ENCODE measurements around the gene PRKAG2.

Gene PRKAG2

GRCh38 chr7:151568956-151569940 is 307.7 kb downstream of the PRKAG2 start:
- H3K9ac ChIP-seq (ENCODE audit: low read length), result no peak overlapping the region
- no peaks in the 10 kb centered on the region for H3K79me1 ChIP-seq (ENCODE audit: low read length)
- WGBS (ENCODE audit: extremely low coverage, insufficient coverage, insufficient read length), result no CpG with 5 or more reads among the region's 20 CpGs
- H3K4me1 ChIP-seq (ENCODE audit: control insufficient read depth in 1 of 2, insufficient read depth in 2 of 2, low read length in 2 of 2), result peaks cover 2 to 3% of the 10 kb centered on the region in 2 experiments
- no peak overlapping the region for H3K14ac ChIP-seq (ENCODE audit: low read length)
- no peak overlapping the region for H3K23ac ChIP-seq (ENCODE audit: low read length)
- no peak overlapping the region for H4K12ac ChIP-seq (ENCODE audit: low read depth, low read length)
- H3K27me3 ChIP-seq (ENCODE audit: insufficient read depth, low read length), result no peaks in the 10 kb centered on the region
- H3K4me3 ChIP-seq (ENCODE audit: low read depth, low read length), result no peak overlapping the region
- peaks cover 9 to 10% of the 10 kb centered on the region in 2 experiments for H3K36me3 ChIP-seq (ENCODE audit: control insufficient read depth in 1 of 2, insufficient read depth in 2 of 2, low read length in 2 of 2)
- no peaks in the 10 kb centered on the region for H3K79me2 ChIP-seq (ENCODE audit: control insufficient read depth, insufficient read depth, low read length, poor library complexity)
- no peak overlapping the region for H2BK120ac ChIP-seq (ENCODE audit: insufficient read depth, low read length, poor library complexity)
- no peak overlapping the region for H3K27ac ChIP-seq (ENCODE audit: low read depth, low read length)
- no peak overlapping the region for H2BK12ac ChIP-seq (ENCODE audit: low read length)
- no peak for DNase-seq
- no peak overlapping the region for H4K8ac ChIP-seq (ENCODE audit: low read depth, low read length)
- H4K91ac ChIP-seq (ENCODE audit: low read depth, low read length), result no peak overlapping the region
- H3K9me3 ChIP-seq (ENCODE audit: insufficient read depth, low read depth, low read length), result no peaks in the 10 kb centered on the region
- no peak overlapping the region for H3K4me2 ChIP-seq (ENCODE audit: low read length)
- no peak overlapping the region for H2AK5ac ChIP-seq (ENCODE audit: low read length)
- no peak overlapping the region for H3K18ac ChIP-seq (ENCODE audit: low read length)
- H2BK5ac ChIP-seq (ENCODE audit: low read depth, low read length, poor library complexity), result no peak overlapping the region
- no peak overlapping the region for H2AFZ ChIP-seq (ENCODE audit: insufficient read depth, low read length, poor library complexity)
- no peak overlapping the region for H3K4ac ChIP-seq (ENCODE audit: low read depth, low read length)

DNA sequence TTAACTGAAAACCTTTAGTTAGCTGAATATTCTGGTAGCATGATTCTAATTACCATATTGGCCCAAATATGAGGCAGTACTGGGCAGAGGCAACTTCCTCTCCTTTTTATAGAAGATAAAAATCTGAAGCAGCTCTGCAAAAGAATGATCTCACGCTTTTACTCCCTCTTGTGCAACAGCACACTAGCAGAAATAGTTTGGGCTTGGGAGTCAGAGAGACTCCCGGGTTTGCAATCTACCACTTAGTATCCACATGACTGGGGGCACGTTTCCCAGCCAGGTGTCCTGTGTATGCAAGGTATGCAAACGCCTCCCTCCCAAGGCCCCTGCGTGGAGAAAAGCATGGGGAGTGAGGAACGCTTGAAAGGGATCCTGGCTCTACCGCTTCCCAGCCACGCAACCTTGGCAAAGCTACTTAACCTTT is 310.0 kb downstream of the PRKAG2 start:
- Histone ChIP-seq H3K4me2 (ENCODE audit: low read length) (no peak overlapping the region), H3K9ac (ENCODE audit: low read length) (no peak overlapping the region), H2BK120ac (ENCODE audit: insufficient read depth, low read length, poor library complexity) (no peak overlapping the region), H2AFZ (ENCODE audit: insufficient read depth, low read length, poor library complexity) (no peak overlapping the region), H4K12ac (ENCODE audit: low read depth, low read length) (no peak overlapping the region), H2AK5ac (ENCODE audit: low read length) (no peak overlapping the region), H3K27me3 (ENCODE audit: insufficient read depth, low read length) (no peaks in the 10 kb centered on the region), H3K4ac (ENCODE audit: low read depth, low read length) (no peak overlapping the region), H3K4me1 (ENCODE audit: control insufficient read depth in 1 of 2, insufficient read depth in 2 of 2, low read length in 2 of 2) (peaks cover 2 to 3% of the 10 kb centered on the region in 2 experiments), H3K79me1 (ENCODE audit: low read length) (no peaks in the 10 kb centered on the region), H4K91ac (ENCODE audit: low read depth, low read length) (no peak overlapping the region), H3K9me3 (ENCODE audit: insufficient read depth, low read depth, low read length) (no peaks in the 10 kb centered on the region), H3K27ac (ENCODE audit: low read depth, low read length) (no peak overlapping the region), H4K8ac (ENCODE audit: low read depth, low read length) (no peak overlapping the region), H2BK5ac (ENCODE audit: low read depth, low read length, poor library complexity) (no peak overlapping the region), H3K18ac (ENCODE audit: low read length) (no peak overlapping the region), H3K14ac (ENCODE audit: low read length) (no peak overlapping the region), H3K79me2 (ENCODE audit: control insufficient read depth, insufficient read depth, low read length, poor library complexity) (no peaks in the 10 kb centered on the region), H3K23ac (ENCODE audit: low read length) (no peak overlapping the region), H3K4me3 (ENCODE audit: low read depth, low read length) (no peak overlapping the region), H3K36me3 (ENCODE audit: control insufficient read depth in 1 of 2, insufficient read depth in 2 of 2, low read length in 2 of 2) (peaks cover 13 to 14% of the 10 kb centered on the region in 2 experiments), H2BK12ac (ENCODE audit: low read length) (no peak overlapping the region)
- peak; percentile 89 to 97 for DNase-seq
- no CpG with 5 or more reads among the region's 8 CpGs for WGBS (ENCODE audit: extremely low coverage, insufficient coverage, insufficient read length)

DNA sequence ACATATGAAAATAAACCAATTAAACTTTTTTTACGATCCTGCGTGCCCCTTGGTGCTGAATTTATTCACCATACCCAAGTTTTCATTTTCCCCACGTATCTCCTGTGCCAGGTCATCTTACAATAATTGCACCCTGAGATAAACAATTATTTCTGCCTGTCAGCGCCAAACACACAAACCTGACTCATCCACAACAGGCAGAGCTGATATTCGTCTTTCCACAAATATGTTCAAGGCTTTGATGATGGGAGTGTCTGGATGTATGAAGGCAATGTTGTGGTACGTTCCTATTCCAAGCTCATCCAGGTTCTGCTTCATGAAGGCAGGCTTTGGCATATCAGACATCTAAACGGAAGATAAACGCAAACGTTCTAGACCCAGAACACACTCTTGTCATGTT is 311.4 kb downstream of the PRKAG2 start:
- H3K27ac ChIP-seq (ENCODE audit: low read depth, low read length), result no peak overlapping the region
- H4K8ac ChIP-seq (ENCODE audit: low read depth, low read length), result no peak overlapping the region
- no peak overlapping the region for H3K18ac ChIP-seq (ENCODE audit: low read length)
- no peaks in the 10 kb centered on the region for H3K27me3 ChIP-seq (ENCODE audit: insufficient read depth, low read length)
- no peak overlapping the region for H2AK5ac ChIP-seq (ENCODE audit: low read length)
- no peak overlapping the region for H2BK120ac ChIP-seq (ENCODE audit: insufficient read depth, low read length, poor library complexity)
- H3K4me2 ChIP-seq (ENCODE audit: low read length), result no peak overlapping the region
- H3K4me1 ChIP-seq (ENCODE audit: control insufficient read depth in 1 of 2, insufficient read depth in 2 of 2, low read length in 2 of 2), result peaks cover 2 to 3% of the 10 kb centered on the region in 2 experiments
- H2BK12ac ChIP-seq (ENCODE audit: low read length), result no peak overlapping the region
- no peaks in the 10 kb centered on the region for H3K79me1 ChIP-seq (ENCODE audit: low read length)
- no peak overlapping the region for H3K14ac ChIP-seq (ENCODE audit: low read length)
- no peak overlapping the region for H2AFZ ChIP-seq (ENCODE audit: insufficient read depth, low read length, poor library complexity)
- no peak overlapping the region for H3K23ac ChIP-seq (ENCODE audit: low read length)
- no CpG with 5 or more reads among the region's 9 CpGs for WGBS (ENCODE audit: extremely low coverage, insufficient coverage, insufficient read length)
- H4K12ac ChIP-seq (ENCODE audit: low read depth, low read length), result no peak overlapping the region
- no peaks in the 10 kb centered on the region for H3K9me3 ChIP-seq (ENCODE audit: insufficient read depth, low read depth, low read length)
- no peak overlapping the region for H3K9ac ChIP-seq (ENCODE audit: low read length)
- H3K36me3 ChIP-seq (ENCODE audit: control insufficient read depth in 1 of 2, insufficient read depth in 2 of 2, low read length in 2 of 2), result peaks cover 11 to 16% of the 10 kb centered on the region in 2 experiments
- H3K4me3 ChIP-seq (ENCODE audit: low read depth, low read length), result no peak overlapping the region
- no peak overlapping the region for H3K4ac ChIP-seq (ENCODE audit: low read depth, low read length)
- no peaks in the 10 kb centered on the region for H3K79me2 ChIP-seq (ENCODE audit: control insufficient read depth, insufficient read depth, low read length, poor library complexity)
- DNase-seq, result peak; percentile 53 to 71
- no peak overlapping the region for H2BK5ac ChIP-seq (ENCODE audit: low read depth, low read length, poor library complexity)
- H4K91ac ChIP-seq (ENCODE audit: low read depth, low read length), result no peak overlapping the region

- no CpG with 5 or more reads among the region's 9 CpGs for WGBS (ENCODE audit: extremely low coverage, insufficient coverage, insufficient read length)
Observed at GRCh38 chr7:151560243-151560642, 316.7 kb downstream of the PRKAG2 start.

More at GRCh38 chr7:151560243-151560642, 316.7 kb downstream of the PRKAG2 start:
- H4K12ac ChIP-seq (ENCODE audit: low read depth, low read length), result no peak overlapping the region
- DNase-seq, result no peak
- H3K18ac ChIP-seq (ENCODE audit: low read length), result no peak overlapping the region
- H2AFZ ChIP-seq (ENCODE audit: insufficient read depth, low read length, poor library complexity), result no peak overlapping the region
- H3K9ac ChIP-seq (ENCODE audit: low read length), result no peak overlapping the region
- H3K27me3 ChIP-seq (ENCODE audit: insufficient read depth, low read length), result no peaks in the 10 kb centered on the region
- H3K4ac ChIP-seq (ENCODE audit: low read depth, low read length), result no peak overlapping the region
- H3K4me1 ChIP-seq (ENCODE audit: control insufficient read depth in 1 of 2, insufficient read depth in 2 of 2, low read length in 2 of 2), result peaks cover 0 to 1% of the 10 kb centered on the region in 2 experiments
- H2BK5ac ChIP-seq (ENCODE audit: low read depth, low read length, poor library complexity), result no peak overlapping the region
- H3K79me1 ChIP-seq (ENCODE audit: low read length), result no peaks in the 10 kb centered on the region
- H3K4me3 ChIP-seq (ENCODE audit: low read depth, low read length), result no peak overlapping the region
- H2BK12ac ChIP-seq (ENCODE audit: low read length), result no peak overlapping the region
- no peak overlapping the region for H3K23ac ChIP-seq (ENCODE audit: low read length)
- H2AK5ac ChIP-seq (ENCODE audit: low read length), result no peak overlapping the region
- H3K27ac ChIP-seq (ENCODE audit: low read depth, low read length), result no peak overlapping the region
- no peak overlapping the region for H2BK120ac ChIP-seq (ENCODE audit: insufficient read depth, low read length, poor library complexity)
- H3K36me3 ChIP-seq (ENCODE audit: control insufficient read depth in 1 of 2, insufficient read depth in 2 of 2, low read length in 2 of 2), result peaks cover 10 to 21% of the 10 kb centered on the region in 2 experiments
- H3K4me2 ChIP-seq (ENCODE audit: low read length), result no peak overlapping the region
- no peaks in the 10 kb centered on the region for H3K79me2 ChIP-seq (ENCODE audit: control insufficient read depth, insufficient read depth, low read length, poor library complexity)
- H4K91ac ChIP-seq (ENCODE audit: low read depth, low read length), result no peak overlapping the region
- no peaks in the 10 kb centered on the region for H3K9me3 ChIP-seq (ENCODE audit: insufficient read depth, low read depth, low read length)
- no peak overlapping the region for H4K8ac ChIP-seq (ENCODE audit: low read depth, low read length)
- H3K14ac ChIP-seq (ENCODE audit: low read length), result no peak overlapping the region

All from trophoblast cell (in vitro differentiated cells and primary cell).